ENCODE data around the gene CEP104. TPM values are rescaled to one million over a fixed set of nuclear protein-coding genes. Genes with fewer than 3 reads are reported as not detected.

CEP104 gene
- polyA plus RNA-seq, 3 donors = 8.3 to 25.1 (median 13.0) TPM

GRCh38 chr1:3795453-3796214, 61.4 kb downstream of the CEP104 start:
- Histone ChIP-seq H4K20me1 (ENCODE audit: insufficient read depth, low read length) (peaks cover 55% of the 10 kb centered on the region), H3K4me2 (replicated peaks; ENCODE audit: extremely low read depth, low read length, poor library complexity, severe bottlenecking) (peak overlapping the region; percentile 96), H3K79me2 (ENCODE audit: insufficient read depth, low read length) (peaks cover 55% of the 10 kb centered on the region), H3K4me1 (ENCODE audit: control insufficient read depth in 1 of 2, insufficient read depth in 2 of 2, low read length in 2 of 2) (peaks cover 30 to 40% of the 10 kb centered on the region in 2 donors), H3K27me3 (ENCODE audit: control insufficient read depth in 2 of 2, insufficient read depth in 2 of 2, low read length in 2 of 2) (peaks cover 0 to 5% of the 10 kb centered on the region in 2 donors), H2AFZ (ENCODE audit: insufficient read depth, low read depth, low read length, poor library complexity, severe bottlenecking) (peak overlapping the region; percentile 88), H3K4me3 (replicated peaks in 1 of 3; ENCODE audit: low read depth in 2 of 3, low read length in 3 of 3) (peak overlapping the region; percentile 48 to 76 (median 70)), H3K9me3 (replicated peaks in 1 of 2; ENCODE audit: control insufficient read depth in 1 of 2, insufficient read depth in 1 of 2, low read length in 2 of 2) (no peaks in the 10 kb centered on the region), H3K9ac (ENCODE audit: insufficient read depth, low read length, poor library complexity, severe bottlenecking) (peak overlapping the region; percentile 84), H3K36me3 (replicated peaks in 1 of 2; ENCODE audit: control insufficient read depth in 1 of 2, insufficient read depth in 2 of 2, low read length in 2 of 2) (peaks cover 5 to 16% of the 10 kb centered on the region in 2 donors), H3K27ac (ENCODE audit: low read depth in 1 of 2, low read length in 2 of 2) (peak overlapping the region in 1 of 2 donors; percentile 58)
- H3K27me3 Mint-ChIP-seq (ENCODE audit: low read depth in 3 of 3) = peaks cover under 1 to 13% (median 6%) of the 10 kb centered on the region in 3 donors
- intact Hi-C loops (cut with micrococcal nuclease) = no loop called here
- no peaks in the 10 kb centered on the region for H3K9me3 Mint-ChIP-seq
- peak overlapping the region; percentile 72 to 90 for H3K4me3 Mint-ChIP-seq
- H3K27ac Mint-ChIP-seq = peak overlapping the region in 4 of 7 donors; percentile 21 to 51 (median 34)
- DNase-seq = no peak
- WGBS (ENCODE audit: insufficient coverage) = 3% methylated on average over 51 of the region's 53 CpGs
- TF ChIP-seq CTCF (IDR thresholded peaks at IDR 0.05) = no peak
- H3K4me1 Mint-ChIP-seq = peaks cover 31% of the 10 kb centered on the region
- H3K36me3 Mint-ChIP-seq = peaks cover 10 to 20% of the 10 kb centered on the region in 2 donors

- Histone ChIP-seq H3K27me3 (ENCODE audit: control insufficient read depth in 2 of 2, insufficient read depth in 2 of 2, low read length in 2 of 2) (no peaks in the 10 kb centered on the region), H3K79me2 (ENCODE audit: insufficient read depth, low read length) (peaks cover 87% of the 10 kb centered on the region), H4K20me1 (ENCODE audit: insufficient read depth, low read length) (peaks cover 100% of the 10 kb centered on the region), H3K9me3 (replicated peaks in 1 of 2; ENCODE audit: control insufficient read depth in 1 of 2, insufficient read depth in 1 of 2, low read length in 2 of 2) (no peaks in the 10 kb centered on the region), H3K4me1 (ENCODE audit: control insufficient read depth in 1 of 2, insufficient read depth in 2 of 2, low read length in 2 of 2) (peaks cover 25 to 30% of the 10 kb centered on the region in 2 donors), H3K36me3 (replicated peaks in 1 of 2; ENCODE audit: control insufficient read depth in 1 of 2, insufficient read depth in 2 of 2, low read length in 2 of 2) (peaks cover 30 to 55% of the 10 kb centered on the region in 2 donors), H2AFZ (ENCODE audit: insufficient read depth, low read depth, low read length, poor library complexity, severe bottlenecking) (no peak overlapping the region), H3K27ac (ENCODE audit: low read depth in 1 of 2, low read length in 2 of 2) (no peak overlapping the region), H3K4me3 (replicated peaks in 1 of 3; ENCODE audit: low read depth in 2 of 3, low read length in 3 of 3) (no peak overlapping the region), H3K9ac (ENCODE audit: insufficient read depth, low read length, poor library complexity, severe bottlenecking) (no peak overlapping the region), H3K4me2 (replicated peaks; ENCODE audit: extremely low read depth, low read length, poor library complexity, severe bottlenecking) (no peak overlapping the region)
- WGBS (ENCODE audit: insufficient coverage) = 97% methylated on average over 16 of the region's 18 CpGs
- H3K9me3 Mint-ChIP-seq = no peaks in the 10 kb centered on the region
- H3K4me3 Mint-ChIP-seq = no peak overlapping the region
- TF ChIP-seq CTCF (IDR thresholded peaks at IDR 0.05) = no peak
- peaks cover 0 to 1% (median 0%) of the 10 kb centered on the region in 3 donors for H3K27me3 Mint-ChIP-seq (ENCODE audit: low read depth in 3 of 3)
- peaks cover 26 to 55% of the 10 kb centered on the region in 2 donors for H3K36me3 Mint-ChIP-seq
- DNase-seq = no peak
- H3K27ac Mint-ChIP-seq = peak overlapping the region in 1 of 7 donors; percentile 16
- peaks cover 38% of the 10 kb centered on the region for H3K4me1 Mint-ChIP-seq
- intact Hi-C loops (cut with micrococcal nuclease) = no loop called here
These were observed 66.1 kb downstream of the CEP104 start for GRCh38 chr1:3790952-3791351.
